Measurements from ENCODE around the gene PSME1.

GRCh38 chr14:24100982-24101494 lies 35.0 kb upstream of the PSME1 start:
- TF ChIP-seq POLR2A (IDR thresholded peaks at IDR 0.05) (no peak), CTCF (IDR thresholded peaks at IDR 0.05) (no peak)
